GM12892 (cell line): ENCODE results near the gene TMEM234.

Source experiments
- POLR2AphosphoS5 ChIP-seq: IDR thresholded peaks from 2 replicates; pipeline ENCODE4 v1.6.1; 2011; ENCODE audit warnings: low read depth, low read length, control low read depth
- TAF1 ChIP-seq: IDR thresholded peaks from 2 replicates; pipeline ENCODE4 v1.6.1; 2011; ENCODE audit warnings: low read depth, mild to moderate bottlenecking, control low read depth, low read length, borderline replicate concordance

DNA sequence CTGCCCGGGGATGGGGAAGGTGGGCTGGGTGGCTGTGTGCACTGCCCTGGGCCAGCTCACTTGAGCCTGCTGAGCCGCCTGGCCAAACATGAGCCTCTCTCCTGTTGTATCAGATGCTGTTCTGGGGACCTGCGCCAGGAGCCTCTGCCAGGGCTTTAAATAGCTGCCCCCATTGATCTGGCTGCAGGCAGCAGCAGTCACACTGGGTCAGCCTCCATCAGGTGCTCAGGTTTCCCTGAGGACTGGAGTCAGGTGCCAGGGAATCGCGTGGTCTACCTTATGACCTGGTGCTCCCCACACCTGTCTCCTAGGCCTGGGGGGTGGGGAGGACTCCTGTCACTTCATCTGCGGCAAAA lies 22.5 kb downstream of the TMEM234 start:
- TF ChIP-seq TAF1 (no peak), POLR2AphosphoS5 (no peak)
